ENCODE data around the gene PPP2R3B.

PPP2R3B gene

DNA sequence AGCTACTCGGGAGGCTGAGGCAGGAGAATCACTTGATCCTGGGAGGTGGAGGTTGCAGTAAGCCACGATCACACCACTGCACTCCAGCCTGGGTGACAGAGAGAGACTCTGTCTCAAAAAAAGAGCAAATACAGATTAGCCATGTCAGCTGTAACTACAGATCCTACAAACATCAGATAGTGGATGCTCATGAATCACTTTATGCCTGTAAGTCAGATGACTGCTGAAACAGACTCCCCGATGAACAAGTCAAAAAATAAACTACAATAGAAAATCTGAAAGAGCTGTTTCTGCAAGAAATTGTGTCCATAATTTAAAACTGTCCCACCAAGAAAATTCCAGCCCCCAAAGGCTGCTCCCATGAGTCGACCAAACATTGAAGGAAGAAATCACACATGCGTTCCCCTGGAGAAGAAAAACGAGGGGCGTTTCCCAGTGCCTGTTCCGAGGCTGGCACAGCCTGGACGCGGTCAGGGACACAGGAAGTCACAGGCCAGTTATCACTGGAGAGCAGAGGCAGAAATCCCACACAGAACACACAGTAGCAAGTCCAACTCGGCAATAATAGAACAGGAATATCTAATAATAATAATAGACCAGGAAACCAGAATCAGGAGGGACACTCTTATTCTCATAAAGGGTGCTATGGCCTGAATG is 38.1 kb downstream of the PPP2R3B start:
- Histone ChIP-seq H3K27ac (ENCODE audit: low read depth, low read length) (no peak overlapping the region), H3K27me3 (ENCODE audit: control insufficient read depth in 1 of 2, insufficient read depth in 2 of 2, low read length in 2 of 2) (no peaks in the 10 kb centered on the region), H3K4me3 (ENCODE audit: low read depth in 1 of 2, low read length in 2 of 2) (no peak overlapping the region), H3K36me3 (ENCODE audit: control insufficient read depth in 1 of 2, insufficient read depth in 2 of 2, low read length in 2 of 2) (peaks cover 5 to 10% of the 10 kb centered on the region in 2 donors), H3K9ac (ENCODE audit: low read depth in 1 of 2, low read length in 2 of 2) (no peak overlapping the region), H3K4me1 (ENCODE audit: control insufficient read depth in 1 of 2, insufficient read depth in 2 of 2, low read length in 2 of 2) (no peaks in the 10 kb centered on the region), H3K9me3 (ENCODE audit: control insufficient read depth in 1 of 2, low read length in 2 of 2) (no peaks in the 10 kb centered on the region)

DNA sequence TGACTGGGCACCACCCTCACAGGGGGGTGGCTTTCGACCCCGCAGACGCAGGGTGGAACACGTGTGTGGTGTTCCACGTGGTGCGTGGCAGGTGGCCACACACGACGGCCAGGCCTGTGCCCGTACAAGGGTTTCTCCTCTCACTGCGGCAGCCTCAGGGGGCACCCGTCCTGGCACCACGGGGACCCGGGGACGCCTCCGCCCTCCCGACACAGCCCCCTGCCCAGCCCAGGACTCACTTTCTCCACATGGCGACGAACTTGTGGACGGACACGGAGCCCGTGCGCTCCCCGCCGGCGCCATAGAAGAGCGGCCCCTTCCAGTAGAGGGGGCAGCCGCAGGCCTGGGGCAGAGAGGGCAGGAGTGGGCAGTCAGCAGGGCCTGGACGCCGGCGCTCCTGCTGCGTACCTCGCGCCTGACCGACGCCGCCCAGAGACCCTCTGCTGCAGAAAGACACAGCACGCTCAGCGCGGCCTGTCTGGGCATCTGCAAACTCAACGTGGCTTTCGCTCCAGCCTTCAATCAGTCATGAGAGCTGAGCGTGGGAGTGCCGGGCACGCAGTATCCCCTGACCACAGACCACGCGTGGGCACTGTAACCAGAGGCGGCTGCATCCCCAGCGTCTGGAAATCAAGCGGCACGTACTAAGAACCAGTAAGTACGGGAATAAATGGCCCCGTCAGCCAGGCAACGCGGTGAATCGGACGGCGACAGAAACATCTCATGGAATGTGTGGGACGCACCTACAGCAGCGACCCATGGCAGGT is 39.2 kb downstream of the PPP2R3B start:
- H3K4me1 ChIP-seq (ENCODE audit: control insufficient read depth in 1 of 2, insufficient read depth in 2 of 2, low read length in 2 of 2), result no peaks in the 10 kb centered on the region
- peaks cover 5 to 10% of the 10 kb centered on the region in 2 donors for H3K36me3 ChIP-seq (ENCODE audit: control insufficient read depth in 1 of 2, insufficient read depth in 2 of 2, low read length in 2 of 2)
- no peak overlapping the region for H3K4me3 ChIP-seq (ENCODE audit: low read depth in 1 of 2, low read length in 2 of 2)
- no peaks in the 10 kb centered on the region for H3K9me3 ChIP-seq (ENCODE audit: control insufficient read depth in 1 of 2, low read length in 2 of 2)
- no peaks in the 10 kb centered on the region for H3K27me3 ChIP-seq (ENCODE audit: control insufficient read depth in 1 of 2, insufficient read depth in 2 of 2, low read length in 2 of 2)
- no peak overlapping the region for H3K9ac ChIP-seq (ENCODE audit: low read depth in 1 of 2, low read length in 2 of 2)
- H3K27ac ChIP-seq (ENCODE audit: low read depth, low read length), result no peak overlapping the region

DNA sequence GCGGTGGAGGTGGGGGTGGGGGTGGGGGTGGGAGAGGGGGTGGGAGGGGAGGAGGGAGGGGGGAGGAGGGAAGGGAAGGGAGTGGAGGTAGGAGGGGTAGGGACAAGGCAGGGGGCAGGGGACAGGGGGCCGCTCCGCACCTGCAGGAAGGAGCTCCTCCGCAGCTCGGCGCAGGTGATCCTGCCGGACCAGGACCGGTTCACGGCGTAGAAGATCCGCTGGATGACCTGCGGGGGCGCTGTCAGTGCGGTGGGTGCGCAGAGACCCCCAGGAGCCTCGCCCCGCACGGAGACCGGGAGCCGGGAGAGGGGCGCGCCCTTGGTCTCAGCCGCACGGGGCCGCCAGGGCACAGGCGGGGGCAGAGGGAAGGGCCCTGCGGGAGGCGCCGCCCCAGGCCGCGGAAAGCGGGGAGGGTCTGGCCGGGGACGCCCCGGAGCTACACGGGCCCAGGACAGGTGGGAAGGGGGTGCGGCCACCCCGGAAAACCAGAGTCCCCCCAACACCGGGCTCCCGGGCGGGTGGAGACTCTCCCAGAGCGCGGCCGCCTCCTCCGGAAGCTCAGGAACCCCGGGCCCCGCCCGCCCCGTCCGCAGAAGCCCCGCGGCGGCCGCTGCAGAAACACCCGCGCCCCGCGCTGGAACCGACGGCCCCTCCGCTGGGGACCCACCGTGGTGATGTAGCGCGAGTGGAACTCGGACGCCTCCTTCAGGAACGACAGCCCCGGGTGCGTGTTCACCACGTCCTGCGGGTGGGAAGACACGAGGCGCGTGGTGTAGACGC is 40.5 kb downstream of the PPP2R3B start:
- no peaks in the 10 kb centered on the region for H3K9me3 ChIP-seq (ENCODE audit: control insufficient read depth in 1 of 2, low read length in 2 of 2)
- H3K4me3 ChIP-seq (ENCODE audit: low read depth in 1 of 2, low read length in 2 of 2), result no peak overlapping the region
- no peak overlapping the region for H3K9ac ChIP-seq (ENCODE audit: low read depth in 1 of 2, low read length in 2 of 2)
- H3K4me1 ChIP-seq (ENCODE audit: control insufficient read depth in 1 of 2, insufficient read depth in 2 of 2, low read length in 2 of 2), result no peaks in the 10 kb centered on the region
- H3K27me3 ChIP-seq (ENCODE audit: control insufficient read depth in 1 of 2, insufficient read depth in 2 of 2, low read length in 2 of 2), result no peaks in the 10 kb centered on the region
- H3K27ac ChIP-seq (ENCODE audit: low read depth, low read length), result no peak overlapping the region
- peaks cover 5 to 7% of the 10 kb centered on the region in 2 donors for H3K36me3 ChIP-seq (ENCODE audit: control insufficient read depth in 1 of 2, insufficient read depth in 2 of 2, low read length in 2 of 2)

DNA sequence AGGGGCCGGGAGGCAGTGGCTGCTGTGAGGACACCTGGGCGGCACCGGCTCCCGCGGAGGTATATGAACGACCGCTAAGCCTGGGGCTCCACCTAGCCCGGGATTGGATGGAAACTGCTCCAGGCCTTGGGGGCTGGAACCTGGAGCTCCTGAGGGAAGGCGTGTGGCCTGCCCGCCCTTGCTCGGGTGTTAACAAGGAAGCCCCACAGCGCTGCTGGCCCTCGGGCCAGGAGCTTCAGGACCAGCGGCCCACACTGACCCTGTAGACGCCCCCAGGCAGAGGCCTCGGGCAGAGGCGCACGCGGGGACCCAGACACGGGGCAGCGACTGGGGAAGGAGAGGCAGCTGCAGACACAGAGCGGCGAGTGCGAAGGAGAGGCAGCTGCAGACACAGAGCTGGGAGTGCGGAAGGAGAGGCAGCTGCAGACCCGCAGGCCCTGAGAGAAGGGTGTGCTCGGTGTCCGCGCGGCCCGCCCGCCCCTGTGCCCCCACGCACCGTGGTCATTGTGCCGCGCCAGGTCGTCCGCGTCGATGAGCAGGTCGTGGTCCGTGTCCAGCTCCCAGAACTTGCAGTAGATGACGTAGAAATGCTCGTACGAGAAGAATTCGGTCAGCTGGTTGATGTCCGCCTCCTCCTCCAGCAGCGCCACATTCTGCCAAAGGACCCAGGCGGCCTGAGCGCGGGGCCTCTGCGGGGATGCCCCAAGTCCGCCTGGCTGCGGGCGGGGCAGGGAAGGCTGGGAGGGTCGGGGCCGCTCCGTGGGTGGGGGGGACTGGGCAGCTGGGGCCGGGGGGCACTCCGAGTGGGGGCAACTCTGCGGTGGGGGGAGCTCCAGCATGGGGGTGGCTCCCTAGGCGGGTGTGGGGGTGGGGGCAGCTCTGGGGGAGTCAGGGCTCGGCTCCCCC is 41.4 kb downstream of the PPP2R3B start:
- Histone ChIP-seq H3K27me3 (ENCODE audit: control insufficient read depth in 1 of 2, insufficient read depth in 2 of 2, low read length in 2 of 2) (no peaks in the 10 kb centered on the region), H3K36me3 (ENCODE audit: control insufficient read depth in 1 of 2, insufficient read depth in 2 of 2, low read length in 2 of 2) (peaks cover 5 to 7% of the 10 kb centered on the region in 2 donors), H3K9me3 (ENCODE audit: control insufficient read depth in 1 of 2, low read length in 2 of 2) (no peaks in the 10 kb centered on the region)

DNA sequence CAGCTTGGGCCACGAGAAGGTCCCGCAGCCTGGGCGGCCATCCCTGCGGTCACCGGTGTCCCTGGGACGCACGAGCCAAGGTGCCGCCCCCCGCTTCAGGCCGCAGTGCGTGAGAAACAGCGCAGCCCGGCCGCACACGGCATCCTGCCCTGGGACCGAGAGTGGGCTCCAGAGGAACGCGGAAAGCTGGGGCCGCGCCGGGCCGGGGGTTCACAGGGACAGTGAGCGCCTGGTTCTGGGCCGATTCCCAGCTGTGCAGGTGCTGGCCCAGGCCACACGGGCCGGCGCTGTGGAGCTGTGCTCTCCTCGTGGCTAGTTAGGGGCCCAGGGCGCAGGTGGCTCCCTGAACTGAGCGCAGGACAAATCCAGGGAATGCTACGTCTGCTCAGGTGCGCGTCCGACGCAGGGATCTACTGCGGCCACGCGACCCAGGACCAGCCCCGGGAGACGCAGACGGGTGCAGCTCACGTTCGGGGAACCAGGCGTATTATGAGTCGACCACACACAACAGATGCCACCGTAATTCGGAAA is 42.3 kb downstream of the PPP2R3B start:
- no peaks in the 10 kb centered on the region for H3K27me3 ChIP-seq (ENCODE audit: control insufficient read depth in 1 of 2, insufficient read depth in 2 of 2, low read length in 2 of 2)
- no peak overlapping the region for H3K4me3 ChIP-seq (ENCODE audit: low read depth in 1 of 2, low read length in 2 of 2)
- H3K27ac ChIP-seq (ENCODE audit: low read depth, low read length), result no peak overlapping the region
- H3K9me3 ChIP-seq (ENCODE audit: control insufficient read depth in 1 of 2, low read length in 2 of 2), result no peaks in the 10 kb centered on the region
- peaks cover 5 to 7% of the 10 kb centered on the region in 2 donors for H3K36me3 ChIP-seq (ENCODE audit: control insufficient read depth in 1 of 2, insufficient read depth in 2 of 2, low read length in 2 of 2)
- no peaks in the 10 kb centered on the region for H3K4me1 ChIP-seq (ENCODE audit: control insufficient read depth in 1 of 2, insufficient read depth in 2 of 2, low read length in 2 of 2)
- no peak overlapping the region for H3K9ac ChIP-seq (ENCODE audit: low read depth in 1 of 2, low read length in 2 of 2)

More for the DNA sequence above, 41.4 kb downstream of the PPP2R3B start:
- H3K27ac ChIP-seq (ENCODE audit: low read depth, low read length), result no peak overlapping the region
- no peak overlapping the region for H3K4me3 ChIP-seq (ENCODE audit: low read depth in 1 of 2, low read length in 2 of 2)
- no peaks in the 10 kb centered on the region for H3K4me1 ChIP-seq (ENCODE audit: control insufficient read depth in 1 of 2, insufficient read depth in 2 of 2, low read length in 2 of 2)
- H3K9ac ChIP-seq (ENCODE audit: low read depth in 1 of 2, low read length in 2 of 2), result no peak overlapping the region

DNA sequence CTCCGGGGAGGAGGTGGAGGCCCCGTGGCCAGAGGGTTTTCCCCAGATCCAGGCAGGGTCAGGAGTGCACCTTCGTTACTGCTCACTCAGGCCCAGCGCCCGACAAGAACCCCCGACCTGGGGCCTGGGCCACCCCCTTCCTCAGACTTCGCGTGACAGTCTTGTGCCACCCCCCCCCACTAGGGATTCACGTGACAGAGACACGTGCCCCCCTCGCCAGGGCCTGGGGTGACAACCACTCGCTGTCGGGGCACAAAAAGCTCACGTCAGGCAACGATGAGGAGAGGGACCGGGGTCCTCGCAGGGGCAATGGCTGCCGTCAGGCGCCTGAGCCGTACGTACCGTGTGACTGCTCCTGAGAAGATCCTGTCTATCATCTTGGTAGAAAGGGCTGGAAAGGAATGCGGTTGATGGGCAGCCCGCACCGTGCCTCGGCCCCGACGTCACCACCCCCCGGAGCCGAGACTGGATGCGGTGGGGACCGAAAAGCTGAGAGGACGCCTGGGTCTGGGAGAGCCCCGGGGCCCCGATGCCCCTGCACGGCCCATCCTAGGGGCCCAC is 45.1 kb downstream of the PPP2R3B start:
- no peak overlapping the region for H3K27ac ChIP-seq (ENCODE audit: low read depth, low read length)
- peaks cover 5 to 8% of the 10 kb centered on the region in 2 donors for H3K36me3 ChIP-seq (ENCODE audit: control insufficient read depth in 1 of 2, insufficient read depth in 2 of 2, low read length in 2 of 2)
- H3K27me3 ChIP-seq (ENCODE audit: control insufficient read depth in 1 of 2, insufficient read depth in 2 of 2, low read length in 2 of 2), result no peaks in the 10 kb centered on the region
- H3K9ac ChIP-seq (ENCODE audit: low read depth in 1 of 2, low read length in 2 of 2), result no peak overlapping the region
- no peaks in the 10 kb centered on the region for H3K9me3 ChIP-seq (ENCODE audit: control insufficient read depth in 1 of 2, low read length in 2 of 2)
- no peaks in the 10 kb centered on the region for H3K4me1 ChIP-seq (ENCODE audit: control insufficient read depth in 1 of 2, insufficient read depth in 2 of 2, low read length in 2 of 2)
- no peak overlapping the region for H3K4me3 ChIP-seq (ENCODE audit: low read depth in 1 of 2, low read length in 2 of 2)

DNA sequence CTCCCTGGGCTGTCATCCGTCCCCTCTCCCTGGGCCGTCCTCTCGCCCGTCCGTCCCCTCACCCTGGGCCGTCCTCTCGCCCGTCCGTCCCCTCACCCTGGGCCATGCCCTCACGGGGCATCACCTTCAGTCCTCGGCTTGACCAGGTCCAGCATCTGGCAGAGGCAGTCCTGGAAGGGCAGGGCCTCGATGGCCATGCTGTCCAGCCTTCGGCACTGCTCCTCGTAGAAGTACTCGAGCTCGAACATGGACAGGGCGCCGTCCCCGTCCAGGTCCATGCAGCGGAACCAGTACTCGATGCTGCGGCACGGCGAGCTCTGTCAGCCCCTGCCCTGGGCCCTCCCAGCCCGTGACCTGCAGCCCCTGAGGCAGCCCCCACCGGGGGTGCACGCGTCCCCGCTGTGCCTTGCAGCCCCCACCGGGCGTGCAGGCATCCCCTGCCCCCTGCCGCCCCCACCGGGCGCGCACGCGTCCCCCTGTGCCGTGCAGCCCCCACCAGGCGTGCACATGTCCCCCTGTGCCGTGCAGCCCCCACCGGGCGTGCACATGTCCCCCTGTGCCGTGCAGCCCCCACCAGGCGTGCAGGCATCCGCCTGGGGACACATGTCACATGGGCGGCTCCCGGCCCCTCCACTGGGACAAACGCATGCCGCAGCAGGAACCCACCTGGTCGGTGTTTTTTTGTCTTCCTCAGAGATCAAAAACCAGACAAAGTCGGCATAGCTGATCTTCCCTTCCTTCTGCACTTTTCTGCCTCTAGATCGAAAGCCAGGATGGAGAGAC is 45.9 kb downstream of the PPP2R3B start:
- H3K36me3 ChIP-seq (ENCODE audit: control insufficient read depth in 1 of 2, insufficient read depth in 2 of 2, low read length in 2 of 2), result peaks cover 5 to 7% of the 10 kb centered on the region in 2 donors
- H3K4me1 ChIP-seq (ENCODE audit: control insufficient read depth in 1 of 2, insufficient read depth in 2 of 2, low read length in 2 of 2), result no peaks in the 10 kb centered on the region
- no peak overlapping the region for H3K4me3 ChIP-seq (ENCODE audit: low read depth in 1 of 2, low read length in 2 of 2)
- no peak overlapping the region for H3K9ac ChIP-seq (ENCODE audit: low read depth in 1 of 2, low read length in 2 of 2)
- no peaks in the 10 kb centered on the region for H3K9me3 ChIP-seq (ENCODE audit: control insufficient read depth in 1 of 2, low read length in 2 of 2)
- H3K27ac ChIP-seq (ENCODE audit: low read depth, low read length), result no peak overlapping the region
- no peaks in the 10 kb centered on the region for H3K27me3 ChIP-seq (ENCODE audit: control insufficient read depth in 1 of 2, insufficient read depth in 2 of 2, low read length in 2 of 2)

DNA sequence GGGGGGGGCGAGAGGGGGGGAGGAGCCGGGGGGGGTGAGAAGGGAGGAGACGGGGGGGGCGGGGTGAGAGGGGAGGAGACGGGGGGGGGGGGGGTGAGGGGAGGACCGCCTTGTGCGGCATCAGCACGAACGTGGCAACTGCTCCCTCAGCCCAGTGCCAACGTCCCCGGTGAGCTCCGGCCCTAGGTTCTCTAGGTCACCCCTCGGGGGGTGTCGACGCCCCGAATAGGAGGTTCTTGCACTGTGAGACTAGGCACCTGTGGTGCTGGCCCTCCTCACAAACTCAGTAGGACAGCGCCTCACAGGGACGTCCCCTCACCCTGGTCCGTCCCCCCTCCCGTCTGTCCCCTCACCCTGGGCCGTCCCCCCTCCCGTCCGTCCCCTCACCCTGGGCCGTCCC is 46.6 kb downstream of the PPP2R3B start:
- Histone ChIP-seq H3K4me1 (ENCODE audit: control insufficient read depth in 1 of 2, insufficient read depth in 2 of 2, low read length in 2 of 2) (no peaks in the 10 kb centered on the region), H3K4me3 (ENCODE audit: low read depth in 1 of 2, low read length in 2 of 2) (no peak overlapping the region), H3K9me3 (ENCODE audit: control insufficient read depth in 1 of 2, low read length in 2 of 2) (no peaks in the 10 kb centered on the region), H3K27me3 (ENCODE audit: control insufficient read depth in 1 of 2, insufficient read depth in 2 of 2, low read length in 2 of 2) (no peaks in the 10 kb centered on the region), H3K27ac (ENCODE audit: low read depth, low read length) (no peak overlapping the region), H3K9ac (ENCODE audit: low read depth in 1 of 2, low read length in 2 of 2) (no peak overlapping the region), H3K36me3 (ENCODE audit: control insufficient read depth in 1 of 2, insufficient read depth in 2 of 2, low read length in 2 of 2) (peaks cover 5 to 7% of the 10 kb centered on the region in 2 donors)
